H1 (cell line): ENCODE measurements around the gene MPDZ. TPM values are rescaled to one million over a fixed set of nuclear protein-coding genes. Genes with fewer than 3 reads are reported as not detected.
A peak's percentile ranks its signal among the peaks of the same experiment; 100 is the strongest.

ENCODE experiments used
- CTCF ChIA-PET: fragments of 300-600 bp; sonication (Branson Sonifier 250); formaldehyde crosslinking; loops from one replicate; lab custom pipeline; 2021; ENCODE audit not compliant: partially characterized antibody; lab: Charles Lee
- POLR2A ChIA-PET: fragments of 300-600 bp; sonication (Branson Sonifier 250); formaldehyde crosslinking; loops from one replicate; lab custom pipeline; 2021; ENCODE audit warnings: inconsistent platforms; ENCODE audit not compliant: partially characterized antibody; lab: Charles Lee
- DNase-seq, 2 experiments: peaks; one replicate each; pipeline versions ENCODE4 v3.0.0 to v3.0.0-alpha.2; 2010 to 2022; ENCODE audit warnings: low spot score in 2 of 2, low read depth in 1 of 2, mixed read lengths in 1 of 2
- FAIRE-seq: peaks from 2 replicates; lab custom pipeline; 2011; peaks lifted over from hg19 to GRCh38; lab: Jason Lieb, UNC
- H2AFZ ChIP-seq: 2 replicates; pipeline ENCODE4 v1.8.1; 2012; ENCODE audit warnings: low read length, inconsistent platforms
- H2AK5ac ChIP-seq: 2 replicates; pipeline ENCODE4 v1.6.1; 2013; ENCODE audit warnings: low read depth, low read length
- H2BK120ac ChIP-seq: replicated peaks from 2 replicates; pipeline ENCODE3; 2013; ENCODE audit warnings: low read depth, low read length, inconsistent platforms
- H2BK12ac ChIP-seq: 2 replicates; pipeline ENCODE4 v1.6.1; 2013; ENCODE audit warnings: low read depth, low read length
- H2BK15ac ChIP-seq: 2 replicates; pipeline ENCODE4 v1.6.1; 2013; ENCODE audit warnings: low read length
- H2BK20ac ChIP-seq: 2 replicates; pipeline ENCODE4 v1.6.1; 2013; ENCODE audit warnings: low read length
- H2BK5ac ChIP-seq: 2 replicates; pipeline ENCODE4 v1.6.1; 2013; ENCODE audit warnings: low read depth, low read length
- H3K14ac ChIP-seq: 2 replicates; pipeline ENCODE4 v1.6.1; 2013; ENCODE audit warnings: inconsistent platforms; ENCODE audit not compliant: insufficient read length
- H3K18ac ChIP-seq: 2 replicates; pipeline ENCODE4 v1.6.1; 2013; ENCODE audit warnings: low read length; ENCODE audit errors: extremely low read depth
- H3K23ac ChIP-seq: 2 replicates; pipeline ENCODE4 v1.6.1; 2013; ENCODE audit warnings: inconsistent platforms; ENCODE audit not compliant: insufficient read length
- H3K23me2 ChIP-seq: 2 replicates; pipeline ENCODE4 v1.6.1; 2013; ENCODE audit warnings: low read depth, low read length
- H3K27ac ChIP-seq: 2 replicates; pipeline ENCODE4 v1.6.1; 2011; ENCODE audit warnings: low read depth, low read length, inconsistent platforms
- H3K27me3 ChIP-seq, 4 experiments: replicated peaks in 1 of 4; 1 replicate in 1 of 4; 2 replicates in 3 of 4; pipeline versions ENCODE4 v1.6.1 to v1.8.1; 2011 to 2013; ENCODE audit warnings: low read length in 3 of 4, mild to moderate bottlenecking in 3 of 4, inconsistent platforms in 2 of 4, mixed read lengths in 2 of 4, moderate library complexity in 1 of 4; ENCODE audit not compliant: control insufficient read depth in 3 of 4, insufficient read depth in 3 of 4; ENCODE audit errors: extremely low read depth in 1 of 4
- H3K36me3 ChIP-seq, 4 experiments: 2 replicates each; pipeline versions ENCODE4 v1.6.1 to v1.8.1; 2011 to 2013; ENCODE audit warnings: mild to moderate bottlenecking in 4 of 4, low read length in 3 of 4, moderate library complexity in 2 of 4, control low read depth in 1 of 4, inconsistent platforms in 1 of 4; ENCODE audit not compliant: insufficient read depth in 4 of 4, control insufficient read depth in 2 of 4
- H3K4ac ChIP-seq: replicated peaks from 2 replicates; pipeline ENCODE3; 2013; ENCODE audit warnings: low read length, low read depth, mixed read lengths, inconsistent platforms; ENCODE audit not compliant: insufficient read length
- H3K4me1 ChIP-seq, 4 experiments: replicated peaks in 1 of 4; 1 replicate in 1 of 4; 2 replicates in 3 of 4; pipeline versions ENCODE4 v1.6.1 to v1.8.1; 2011 to 2013; ENCODE audit warnings: low read length in 3 of 4, inconsistent platforms in 2 of 4, mixed read lengths in 1 of 4; ENCODE audit not compliant: insufficient read depth in 4 of 4, control insufficient read depth in 3 of 4
- H3K4me2 ChIP-seq, 2 experiments: 2 replicates each; pipeline versions ENCODE4 v1.6.1 to v1.8.1; 2011 to 2013; ENCODE audit warnings: low read depth in 2 of 2, low read length in 2 of 2, control low read depth in 1 of 2, inconsistent platforms in 1 of 2, mild to moderate bottlenecking in 1 of 2; ENCODE audit not compliant: insufficient read depth in 1 of 2
- H3K4me3 ChIP-seq, 4 experiments: fragments of 200-600, 300-600 bp in 1 of 4; sonication (generic), shearing (Covaris generic), sonication (Bioruptor Twin) in 1 of 4; 2 replicates each; pipeline versions ENCODE4 v1.5.1 to v1.8.1; 2011 to 2016; ENCODE audit warnings: low read length in 4 of 4, low read depth in 3 of 4, control low read depth in 2 of 4, inconsistent platforms in 2 of 4, mild to moderate bottlenecking in 2 of 4, mixed read lengths in 1 of 4, moderate library complexity in 1 of 4; ENCODE audit not compliant: insufficient read depth in 2 of 4; ENCODE audit errors: extremely low read depth in 1 of 4
- H3K56ac ChIP-seq: replicated peaks from 2 replicates; pipeline ENCODE3; 2013; ENCODE audit warnings: low read depth, mild to moderate bottlenecking, mixed read lengths, low read length, inconsistent platforms; ENCODE audit not compliant: insufficient read length
- H3K79me1 ChIP-seq: 2 replicates; pipeline ENCODE4 v1.6.1; 2013; ENCODE audit warnings: low read depth, low read length, control low read depth
- H3K79me2 ChIP-seq, 2 experiments: 2 replicates each; pipeline versions ENCODE4 v1.6.1 to v1.8.1; 2012 to 2013; ENCODE audit warnings: low read length in 2 of 2, mild to moderate bottlenecking in 2 of 2, inconsistent platforms in 1 of 2; ENCODE audit not compliant: insufficient read depth in 2 of 2, control insufficient read depth in 1 of 2
- H3K9ac ChIP-seq, 4 experiments: replicated peaks in 1 of 4; 1 replicate in 1 of 4; 2 replicates in 3 of 4; pipeline versions ENCODE4 v1.6.1 to v1.8.1; 2011 to 2013; ENCODE audit warnings: low read depth in 3 of 4, low read length in 3 of 4, control low read depth in 2 of 4, mild to moderate bottlenecking in 2 of 4, moderate library complexity in 2 of 4, inconsistent platforms in 1 of 4; ENCODE audit errors: extremely low read depth in 1 of 4
- H3K9me3 ChIP-seq, 2 experiments: 2 replicates each; pipeline versions ENCODE4 v1.6.1 to v1.8.1; 2012 to 2013; ENCODE audit warnings: mild to moderate bottlenecking in 2 of 2, moderate library complexity in 2 of 2, control low read depth in 1 of 2, inconsistent platforms in 1 of 2, low read depth in 1 of 2, low read length in 1 of 2, mixed read lengths in 1 of 2; ENCODE audit not compliant: insufficient read depth in 2 of 2
- H4K20me1 ChIP-seq, 2 experiments: replicated peaks in 1 of 2; 2 replicates each; pipeline versions ENCODE3 to v1.8.1; 2011 to 2013; ENCODE audit warnings: inconsistent platforms in 2 of 2, low read length in 2 of 2, mild to moderate bottlenecking in 1 of 2; ENCODE audit not compliant: insufficient read depth in 2 of 2, control insufficient read depth in 1 of 2
- H4K5ac ChIP-seq: 2 replicates; pipeline ENCODE4 v1.6.1; 2013; ENCODE audit warnings: low read length, low read depth, mixed read lengths, inconsistent platforms; ENCODE audit not compliant: insufficient read length
- H4K8ac ChIP-seq: 2 replicates; pipeline ENCODE4 v1.8.0; 2013; ENCODE audit warnings: mild to moderate bottlenecking, moderate library complexity, low read length, inconsistent platforms; ENCODE audit not compliant: insufficient read depth; ENCODE audit errors: extremely low read depth
- H4K91ac ChIP-seq: replicated peaks from 2 replicates; pipeline ENCODE3; 2013; ENCODE audit warnings: low read length, mixed read lengths, inconsistent platforms; ENCODE audit not compliant: insufficient read length
- BACH1 ChIP-seq: IDR thresholded peaks from 2 replicates; pipeline ENCODE4 v1.6.1; 2012; ENCODE audit warnings: low read length, improper control_type of control experiment
- BRCA1 ChIP-seq: IDR thresholded peaks from 2 replicates; pipeline ENCODE4 v1.6.1; 2012; ENCODE audit warnings: low read depth, low read length, improper control_type of control experiment
- EZH2 ChIP-seq: fragments of 200-600 bp; sonication (generic); IDR thresholded peaks from 2 replicates; pipeline ENCODE4 v1.7.1; 2012; ENCODE audit warnings: low read depth, mild to moderate bottlenecking, moderate library complexity, low read length, inconsistent platforms; ENCODE audit not compliant: severe bottlenecking
- JUN ChIP-seq: IDR thresholded peaks from 2 replicates; pipeline ENCODE4 v1.6.1; 2011; ENCODE audit warnings: low read depth, mild to moderate bottlenecking, improper control_type of control experiment, low read length
- POLR2AphosphoS5 ChIP-seq: IDR thresholded peaks from 2 replicates; pipeline ENCODE4 v1.6.1; 2011; ENCODE audit warnings: low read depth, low read length
- RAD21 ChIP-seq, 2 experiments: IDR thresholded peaks in 1 of 2; conservative IDR thresholded peaks in 1 of 2; 2 replicates each; pipeline ENCODE4 v1.6.1; 2011; ENCODE audit warnings: low read depth in 2 of 2, low read length in 2 of 2, improper control_type of control experiment in 1 of 2, inconsistent platforms in 1 of 2, mild to moderate bottlenecking in 1 of 2, moderate library complexity in 1 of 2
- RNF2 ChIP-seq: fragments of 200-900, 300-1000 bp; sonication (generic); IDR thresholded peaks from 2 replicates; pipeline ENCODE4 v1.7.1; 2016; ENCODE audit warnings: borderline replicate concordance, low read depth, mild to moderate bottlenecking, antibody characterized with exemption, low read length; ENCODE audit not compliant: poor library complexity, severe bottlenecking; ENCODE audit errors: missing control alignments
- TAF7 ChIP-seq: optimal IDR thresholded peaks from 2 replicates; pipeline ENCODE3; 2011; ENCODE audit warnings: low read depth, mild to moderate bottlenecking, inconsistent platforms, low read length, moderate library complexity, borderline replicate concordance
- TEAD4 ChIP-seq: IDR thresholded peaks from 2 replicates; pipeline ENCODE4 v1.6.1; 2012; ENCODE audit warnings: low read depth, low read length, inconsistent platforms, mixed read lengths
- YY1 ChIP-seq: IDR thresholded peaks from 2 replicates; pipeline ENCODE4 v1.6.1; 2011; ENCODE audit warnings: low read depth, mild to moderate bottlenecking, low read length
- WGBS, 2 experiments: shearing (Covaris generic) in 1 of 2; methylation state at CpG; one replicate each; pipeline versions ENCODE4 v1.1.6 to v1.1.7; 2013 to 2015; ENCODE audit warnings: low lambda C conversion rate in 2 of 2, mixed read lengths in 2 of 2, inconsistent platforms in 1 of 2, low coverage in 1 of 2, missing lambda C conversion rate in 1 of 2; ENCODE audit not compliant: insufficient replicate concordance in 2 of 2, insufficient coverage in 1 of 2, insufficient read length in 1 of 2; ENCODE audit errors: extremely low coverage in 1 of 2, missing lambda C conversion rate in 1 of 2; 5-methylcytosine and 5-hydroxymethylcytosine counted together
- polyA plus RNA-seq, 7 experiments: library from polyadenylated mRNA; depleted of rRNA in 3 of 7; stranded (reverse) in 5 of 7; unstranded in 2 of 7; fragments of >200 nt in 5 of 7; fragments of 200-250 nt in 2 of 7; gene quantifications; 1 replicate in 5 of 7; 2 replicates in 1 of 7; 4 replicates in 1 of 7; pipeline versions ENCODE4 v1.2.1 to v1.2.3, GENCODE V29; 2011 to 2013; ENCODE audit warnings: missing spikeins in 2 of 7, mixed read lengths in 2 of 7
- total RNA-seq: library from RNA; stranded (reverse); fragmentation: NEBNext Ultra II Directional; extraction: Animal tissue kit (Norgen Biotek cat#: 25700); gene quantifications from 2 replicates; pipeline ENCODE4 v1.2.1, GENCODE V29; 2021

Gene MPDZ
- total and polyA plus RNA-seq, 2 of the 8 experiments (the other 6 are each of a cell fraction or from before 2014, with no cell fraction given), result 14.6 to 39.4 TPM

GRCh38 chr9:13088720-13089427 lies 190.6 kb downstream of the MPDZ start:
- H4K8ac ChIP-seq, result no peak overlapping the region
- H4K20me1 ChIP-seq, result no peaks in the 10 kb centered on the region
- no peak overlapping the region for H2BK20ac ChIP-seq
- no peaks in the 10 kb centered on the region for H3K36me3 ChIP-seq
- H2BK120ac ChIP-seq, result no peak overlapping the region
- no peak overlapping the region for H3K27ac ChIP-seq
- no peak overlapping the region for H3K4ac ChIP-seq
- H2BK5ac ChIP-seq, result no peak overlapping the region
- no peak overlapping the region for H3K23ac ChIP-seq
- no peak overlapping the region for H2AK5ac ChIP-seq
- H3K27me3 ChIP-seq, result no peaks in the 10 kb centered on the region
- POLR2A ChIA-PET, result interaction anchor here (0.5 kb wide), 2 partner anchors 58 to 232 kb away, joined by 3 read pairs; no protein-coding TSS in a partner anchor
- H4K5ac ChIP-seq, result no peak overlapping the region
- no peaks in the 10 kb centered on the region for H3K9me3 ChIP-seq
- FAIRE-seq, result peak; percentile 89
- no peaks in the 10 kb centered on the region; a peak in 1 of 7 replicates for H3K4me1 ChIP-seq
- WGBS, 2 experiments, result 30% methylated on average over 10 of the region's 10 CpGs; no CpG with 5 or more reads in 1 of the 2 experiments
- H3K79me1 ChIP-seq, result no peaks in the 10 kb centered on the region
- H2BK12ac ChIP-seq, result no peak overlapping the region
- peak overlapping the region in 1 of 4 experiments; percentile 16; a peak in 1 of 8 replicates for H3K4me3 ChIP-seq
- peak in 1 of 2 experiments; percentile 10 for DNase-seq
- H3K9ac ChIP-seq, result no peak overlapping the region
- no peaks in the 10 kb centered on the region for H3K79me2 ChIP-seq
- no peak overlapping the region for H4K91ac ChIP-seq
- no peak overlapping the region for H2BK15ac ChIP-seq
- H2AFZ ChIP-seq, result 0 out of 2 replicates have a peak overlapping the region, but pooled peaks have one; percentile 42
- no peak overlapping the region for H3K18ac ChIP-seq
- no peak overlapping the region for H3K4me2 ChIP-seq
- CTCF ChIA-PET, result interaction anchor here (0.6 to 4.3 kb wide), 31 partner anchors 10 to 947 kb away, joined by 3 to 49 read pairs (median 4); no protein-coding TSS in a partner anchor
- H3K56ac ChIP-seq, result no peak overlapping the region
- H3K14ac ChIP-seq, result no peak overlapping the region
- no peaks in the 10 kb centered on the region for H3K23me2 ChIP-seq
- TF ChIP-seq BACH1, result no peak
- no peak for TF ChIP-seq RNF2
- TF ChIP-seq TEAD4, result peak; percentile 82
- no peak for TF ChIP-seq POLR2AphosphoS5
- no peak for TF ChIP-seq EZH2
- TF ChIP-seq JUN, result no peak
- TF ChIP-seq TAF7, result no peak
- TF ChIP-seq YY1, result no peak
- TF ChIP-seq BRCA1, result no peak
- TF ChIP-seq RAD21 (IDR thresholded peaks at IDR 0.05 in 1 of 2, conservative IDR thresholded peaks at IDR 0.05 in 1 of 2; ENCODE audit: low read depth in 2 of 2, low read length in 2 of 2), result peak; percentile 81
